Osteocyte (in vitro differentiated cells): ENCODE data around the gene FBXO36. TPM values are rescaled to one million over a fixed set of nuclear protein-coding genes. Genes with fewer than 3 reads are reported as not detected.
A peak's percentile ranks its signal among the peaks of the same experiment; 100 is the strongest.

Source experiments
- DNase-seq: peaks from one replicate; pipeline ENCODE4 v3.0.0; 2021; ENCODE audit warnings: mixed read lengths; ENCODE audit not compliant: unreplicated experiment; ENCODE audit errors: extremely low spot score
- H3K27ac Mint-ChIP-seq: one replicate; pipeline ENCODE4 v1.8.0; 2021; ENCODE audit warnings: mild to moderate bottlenecking, mixed read lengths; ENCODE audit not compliant: unreplicated experiment
- H3K27me3 Mint-ChIP-seq: one replicate; pipeline ENCODE4 v1.8.0; 2021; ENCODE audit warnings: mixed read lengths; ENCODE audit not compliant: unreplicated experiment
- H3K36me3 Mint-ChIP-seq: one replicate; pipeline ENCODE4 v1.8.0; 2021; ENCODE audit warnings: mixed read lengths; ENCODE audit not compliant: unreplicated experiment
- H3K4me1 Mint-ChIP-seq: one replicate; pipeline ENCODE4 v1.8.0; 2021; ENCODE audit warnings: mixed read lengths; ENCODE audit not compliant: unreplicated experiment
- H3K4me3 Mint-ChIP-seq: one replicate; pipeline ENCODE4 v1.8.0; 2021; ENCODE audit warnings: mild to moderate bottlenecking, moderate library complexity, mixed read lengths; ENCODE audit not compliant: unreplicated experiment
- H3K9me3 Mint-ChIP-seq: one replicate; pipeline ENCODE4 v1.8.0; 2021; ENCODE audit warnings: mixed read lengths; ENCODE audit not compliant: unreplicated experiment
- total RNA-seq: library from RNA; stranded (reverse); gene quantifications from 2 replicates; pipeline ENCODE4 v1.2.1, GENCODE V29; 2021
- TF ChIP-seq, protein P1 (sequence below): fragments of 200-600 bp; sonication (generic); IDR thresholded peaks from 2 replicates; pipeline ENCODE4 v1.5.0; 2021; ENCODE audit warnings: antibody characterized with exemption, mild to moderate bottlenecking, moderate library complexity

The FBXO36 gene
- total RNA-seq, 1 donor from 2014 or later: 4.8 TPM

- H3K27ac Mint-ChIP-seq: peak overlapping the region; percentile 60
- no peak overlapping the region for H3K4me3 Mint-ChIP-seq
- no peak for DNase-seq
- peaks cover 44% of the 10 kb centered on the region for H3K4me1 Mint-ChIP-seq
- TF ChIP-seq, protein P1, sequence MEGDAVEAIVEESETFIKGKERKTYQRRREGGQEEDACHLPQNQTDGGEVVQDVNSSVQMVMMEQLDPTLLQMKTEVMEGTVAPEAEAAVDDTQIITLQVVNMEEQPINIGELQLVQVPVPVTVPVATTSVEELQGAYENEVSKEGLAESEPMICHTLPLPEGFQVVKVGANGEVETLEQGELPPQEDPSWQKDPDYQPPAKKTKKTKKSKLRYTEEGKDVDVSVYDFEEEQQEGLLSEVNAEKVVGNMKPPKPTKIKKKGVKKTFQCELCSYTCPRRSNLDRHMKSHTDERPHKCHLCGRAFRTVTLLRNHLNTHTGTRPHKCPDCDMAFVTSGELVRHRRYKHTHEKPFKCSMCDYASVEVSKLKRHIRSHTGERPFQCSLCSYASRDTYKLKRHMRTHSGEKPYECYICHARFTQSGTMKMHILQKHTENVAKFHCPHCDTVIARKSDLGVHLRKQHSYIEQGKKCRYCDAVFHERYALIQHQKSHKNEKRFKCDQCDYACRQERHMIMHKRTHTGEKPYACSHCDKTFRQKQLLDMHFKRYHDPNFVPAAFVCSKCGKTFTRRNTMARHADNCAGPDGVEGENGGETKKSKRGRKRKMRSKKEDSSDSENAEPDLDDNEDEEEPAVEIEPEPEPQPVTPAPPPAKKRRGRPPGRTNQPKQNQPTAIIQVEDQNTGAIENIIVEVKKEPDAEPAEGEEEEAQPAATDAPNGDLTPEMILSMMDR: no peak
- H3K9me3 Mint-ChIP-seq: no peaks in the 10 kb centered on the region
- H3K36me3 Mint-ChIP-seq: peaks cover 18% of the 10 kb centered on the region
- H3K27me3 Mint-ChIP-seq: no peaks in the 10 kb centered on the region
These were observed 12.0 kb upstream of the FBXO36 start for GRCh38 chr2:229910147-229910831.

GRCh38 chr2:229910832-229911412 is 11.4 kb upstream of the FBXO36 start:
- TF ChIP-seq, protein P1: peak; percentile 48
- peak overlapping the region; percentile 60 for H3K27ac Mint-ChIP-seq
- H3K27me3 Mint-ChIP-seq: no peaks in the 10 kb centered on the region
- peaks cover 45% of the 10 kb centered on the region for H3K4me1 Mint-ChIP-seq
- no peaks in the 10 kb centered on the region for H3K9me3 Mint-ChIP-seq
- DNase-seq: no peak
- peaks cover 15% of the 10 kb centered on the region for H3K36me3 Mint-ChIP-seq
- H3K4me3 Mint-ChIP-seq: no peak overlapping the region

GRCh38 chr2:229914171-229914570 is 8.1 kb upstream of the FBXO36 start:
- Mint-ChIP-seq H3K4me1 (peaks cover 58% of the 10 kb centered on the region), H3K4me3 (no peak overlapping the region), H3K27ac (no peak overlapping the region), H3K9me3 (no peaks in the 10 kb centered on the region), H3K27me3 (no peaks in the 10 kb centered on the region), H3K36me3 (peaks cover 13% of the 10 kb centered on the region)
- DNase-seq: no peak
- TF ChIP-seq, protein P1: no peak

DNA sequence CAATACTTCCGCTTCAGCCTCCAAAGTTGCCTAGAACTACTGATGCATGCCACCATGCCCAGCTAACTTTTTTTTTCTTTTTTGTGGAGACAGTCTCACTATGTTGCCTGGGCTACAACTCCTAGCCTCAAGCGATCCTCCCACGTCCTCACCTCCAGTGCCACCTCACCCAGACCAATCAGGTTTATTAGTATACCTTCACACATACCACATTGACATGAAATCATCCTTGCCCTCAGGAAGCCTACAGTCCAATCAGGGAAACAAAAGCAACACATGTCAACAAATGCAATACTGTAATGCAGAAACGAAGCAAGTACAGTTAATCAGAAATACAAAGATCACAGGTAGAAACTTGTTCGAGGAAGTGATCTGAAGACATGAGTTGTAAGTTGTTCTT is 4.5 kb upstream of the FBXO36 start:
- TF ChIP-seq, protein P1: no peak
- DNase-seq: no peak
- no peaks in the 10 kb centered on the region for H3K27me3 Mint-ChIP-seq
- no peak overlapping the region for H3K27ac Mint-ChIP-seq
- H3K9me3 Mint-ChIP-seq: no peaks in the 10 kb centered on the region
- H3K4me1 Mint-ChIP-seq: peaks cover 49% of the 10 kb centered on the region
- no peak overlapping the region for H3K4me3 Mint-ChIP-seq
- peaks cover 13% of the 10 kb centered on the region for H3K36me3 Mint-ChIP-seq

GRCh38 chr2:229920011-229920641 is 2.2 kb upstream of the FBXO36 start:
- H3K4me1 Mint-ChIP-seq: peaks cover 54% of the 10 kb centered on the region
- H3K27ac Mint-ChIP-seq: peak overlapping the region; percentile 99
- peak overlapping the region; percentile 99 for H3K4me3 Mint-ChIP-seq
- no peaks in the 10 kb centered on the region for H3K9me3 Mint-ChIP-seq
- peak; percentile 62 for DNase-seq
- H3K27me3 Mint-ChIP-seq: no peaks in the 10 kb centered on the region
- peaks cover 10% of the 10 kb centered on the region for H3K36me3 Mint-ChIP-seq
- TF ChIP-seq, protein P1: no peak
